Muscle of arm (tissue), 12 donors: ENCODE results near the gene RECK. TPM values are rescaled to one million over a fixed set of nuclear protein-coding genes. Genes with fewer than 3 reads are reported as not detected.

Source experiments
- DNase-seq: peaks from one replicate; pipeline ENCODE4 v3.0.0-alpha.2; 2013
- polyA plus RNA-seq, 12 donors: library from polyadenylated mRNA; unstranded; fragments of 120-200 nt; gene quantifications; one replicate each; pipeline ENCODE4 v1.2.1, GENCODE V29; 2013; ENCODE audit not compliant: insufficient read length in 12 of 12

RECK gene
- polyA plus RNA-seq, 12 donors = 21.7 to 62.1 (median 29.2) TPM; not detected in 1

DNA sequence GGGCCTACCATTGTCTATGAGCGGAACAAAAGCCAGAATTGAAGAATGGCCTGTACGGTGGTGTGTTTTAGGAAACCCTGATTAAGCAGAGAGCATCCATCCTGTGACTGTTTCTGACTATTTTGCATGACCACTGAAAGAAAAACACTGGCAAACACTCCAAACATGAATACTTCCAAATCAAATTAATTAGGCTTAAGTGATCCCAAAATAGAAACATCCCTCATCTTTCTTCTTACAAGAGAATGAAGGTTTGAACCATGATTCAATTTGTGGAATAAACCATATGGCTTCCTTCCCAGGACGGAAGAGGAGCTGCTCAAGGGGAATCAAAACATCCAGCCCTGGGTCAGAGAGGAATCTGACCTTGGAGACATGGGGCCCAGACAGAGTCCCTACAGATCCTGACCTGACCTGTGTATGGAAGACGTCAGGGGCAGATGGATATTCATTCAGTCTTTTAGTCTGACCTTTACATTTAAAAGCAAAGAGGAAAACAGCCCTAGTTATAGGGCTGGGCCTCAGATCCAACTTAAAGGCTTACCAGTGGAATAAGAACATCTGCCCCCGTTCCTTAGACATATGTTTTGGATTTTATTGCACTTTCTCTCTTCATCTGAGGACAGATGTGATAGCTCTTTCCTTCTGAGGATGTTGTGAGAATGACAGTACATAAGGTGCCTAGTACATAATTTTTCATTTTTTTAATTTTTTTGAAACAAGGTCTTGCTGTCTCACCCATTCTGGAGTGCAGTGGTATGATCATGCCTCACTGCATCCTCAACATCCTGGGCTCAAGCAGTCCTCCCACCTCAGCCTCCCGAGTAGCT is 17.6 kb upstream of the RECK start:
- DNase-seq = no peak

GRCh38 chr9:36021968-36022367 is 14.7 kb upstream of the RECK start:
- no peak for DNase-seq

DNA sequence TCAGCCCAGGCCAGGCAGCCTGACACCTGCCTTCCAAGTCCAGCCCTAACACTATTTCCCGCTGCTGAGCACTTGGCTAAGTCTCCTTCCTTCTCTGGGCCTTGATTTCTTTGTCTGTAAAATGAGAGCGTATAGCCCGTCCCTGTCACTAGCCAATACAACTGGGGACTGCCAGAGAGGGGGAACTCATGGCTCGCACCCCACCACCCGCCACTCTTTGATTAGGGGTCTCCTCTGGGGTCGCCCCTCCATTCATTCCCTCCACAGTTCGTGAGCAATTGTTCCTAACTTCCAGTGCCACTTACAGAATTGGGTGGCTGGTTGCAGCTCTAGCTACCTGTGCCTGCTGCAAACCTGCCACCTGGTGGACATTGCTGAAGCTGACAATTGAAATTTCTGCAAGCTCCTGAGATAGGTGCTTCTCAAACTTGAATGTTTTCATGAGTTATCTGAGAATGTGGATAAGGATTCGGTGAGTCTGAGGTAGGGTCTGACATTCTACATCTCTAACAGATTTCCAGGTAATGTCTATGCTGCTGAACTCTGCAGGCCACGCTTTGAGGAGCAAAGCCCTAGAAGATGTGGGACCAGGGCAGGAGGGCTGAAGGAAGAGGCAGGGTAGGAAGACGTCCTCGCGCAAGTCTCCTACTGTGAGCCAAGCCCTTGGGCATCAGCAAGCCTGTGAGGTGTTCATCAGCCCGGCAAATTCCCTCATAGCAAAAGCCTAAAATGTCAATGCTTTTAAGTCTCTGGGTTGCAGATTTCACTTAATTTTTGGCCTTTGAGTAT is 13.3 kb upstream of the RECK start:
- peak; percentile 64 for DNase-seq

DNA sequence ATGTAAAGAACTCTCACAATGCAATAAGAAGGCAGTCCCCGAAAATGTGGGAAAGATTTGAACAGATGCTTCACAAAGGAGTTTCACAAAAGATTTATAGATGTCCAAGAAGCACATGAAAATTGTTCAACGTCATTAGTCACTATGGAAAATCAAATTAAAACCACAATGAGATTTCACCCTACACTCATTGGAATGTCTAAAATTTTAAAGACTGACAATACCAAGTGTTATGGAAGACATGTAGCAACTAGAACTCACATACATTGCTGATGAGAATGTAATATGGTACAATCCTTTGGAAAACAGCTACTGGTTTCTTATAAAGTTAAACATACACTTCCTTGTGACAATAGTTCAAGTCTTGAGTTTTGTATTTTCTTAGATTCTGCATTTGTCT is 11.0 kb upstream of the RECK start:
- DNase-seq = no peak

GRCh38 chr9:36029202-36029601 is 7.5 kb upstream of the RECK start:
- DNase-seq = no peak

DNA sequence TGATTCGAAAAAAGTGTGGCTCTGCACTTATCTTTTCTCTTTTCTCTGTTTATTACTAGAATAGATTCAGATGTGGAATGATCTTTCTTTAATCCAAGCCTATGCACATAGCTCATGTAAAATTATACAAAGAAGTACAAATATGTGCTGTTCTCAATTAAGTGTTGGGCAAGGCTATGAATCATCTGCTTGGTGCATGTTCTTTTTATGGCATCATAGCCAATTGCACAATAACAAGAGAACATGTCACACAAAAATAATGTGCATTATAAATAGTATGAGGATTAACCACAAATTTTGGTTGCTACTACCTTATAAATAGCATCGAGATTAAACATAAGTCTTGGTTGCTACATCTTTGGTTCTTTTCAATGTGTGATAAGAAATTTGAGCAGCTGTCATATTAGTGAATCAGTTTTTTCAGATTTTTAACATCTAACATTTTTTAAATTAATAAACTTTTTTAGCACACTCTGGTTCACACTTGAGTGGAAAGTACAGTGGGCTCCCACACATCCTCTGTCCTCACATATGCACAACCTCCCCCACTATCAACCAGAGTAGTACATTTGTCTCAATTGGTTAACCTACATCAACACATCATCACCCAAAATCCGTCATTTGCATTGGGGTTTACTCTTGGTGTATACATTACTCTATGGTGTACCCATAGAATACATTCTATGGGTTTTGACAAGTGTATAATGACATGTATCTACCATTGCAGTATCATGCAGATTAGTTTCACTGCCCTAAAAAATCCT is 6.8 kb upstream of the RECK start:
- DNase-seq = no peak

DNA sequence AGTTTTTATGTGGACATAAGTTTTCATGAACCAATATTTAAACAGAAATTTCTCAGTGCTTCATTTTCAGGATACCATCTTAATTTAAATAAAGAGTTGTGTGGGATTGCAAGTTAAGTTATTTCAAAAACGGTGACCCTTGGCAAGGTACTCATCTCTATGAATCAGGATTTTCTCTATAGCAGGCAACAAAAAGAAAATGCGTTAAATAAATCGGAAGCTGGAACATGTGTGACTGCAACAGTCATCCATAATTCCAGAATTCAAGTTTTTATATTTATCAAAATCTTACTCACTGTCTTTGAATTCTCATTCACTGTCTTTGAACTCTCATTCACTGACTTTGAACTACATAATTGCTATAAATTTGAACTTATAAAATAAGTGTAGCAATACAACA is 5.8 kb upstream of the RECK start:
- no peak for DNase-seq

DNA sequence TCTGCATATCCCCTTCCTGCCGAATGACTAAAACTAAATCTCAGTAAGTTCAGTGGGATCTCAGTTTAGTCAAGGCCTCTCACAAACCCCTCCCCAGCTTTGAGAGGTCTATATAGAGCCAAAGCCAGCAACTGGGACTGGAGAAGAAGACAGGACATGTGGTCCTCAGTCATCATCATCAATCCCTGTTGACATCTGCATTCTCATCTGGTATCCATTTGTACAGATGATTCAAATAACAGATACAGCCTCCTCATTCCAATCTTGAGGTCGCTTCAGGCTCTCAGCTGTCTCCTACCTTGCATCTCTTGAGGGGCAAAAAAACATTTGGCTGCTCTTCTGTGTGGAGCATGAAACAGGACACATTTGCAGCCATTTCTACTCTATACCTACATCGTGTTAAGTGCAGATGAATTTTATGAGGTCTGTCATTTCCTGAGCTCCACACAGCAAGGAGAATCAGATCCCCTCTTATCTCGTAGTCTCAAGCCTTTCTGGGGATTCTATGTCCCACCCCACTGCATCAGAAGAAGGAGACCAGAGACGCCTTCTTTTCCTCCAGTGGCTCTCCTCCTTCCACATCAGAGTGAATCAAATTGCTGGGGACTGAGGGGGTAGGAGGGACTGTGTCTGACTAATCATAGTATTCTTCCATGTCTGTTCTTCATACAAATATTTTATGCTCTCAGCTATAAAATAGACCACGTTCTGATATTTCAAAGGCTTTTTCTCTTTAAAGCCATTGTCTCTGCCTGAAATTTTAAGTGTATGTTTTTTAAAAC is 4.7 kb upstream of the RECK start:
- no peak for DNase-seq

- DNase-seq = no peak
Measured at GRCh38 chr9:36033788-36034187, 2.9 kb upstream of the RECK start.

DNA sequence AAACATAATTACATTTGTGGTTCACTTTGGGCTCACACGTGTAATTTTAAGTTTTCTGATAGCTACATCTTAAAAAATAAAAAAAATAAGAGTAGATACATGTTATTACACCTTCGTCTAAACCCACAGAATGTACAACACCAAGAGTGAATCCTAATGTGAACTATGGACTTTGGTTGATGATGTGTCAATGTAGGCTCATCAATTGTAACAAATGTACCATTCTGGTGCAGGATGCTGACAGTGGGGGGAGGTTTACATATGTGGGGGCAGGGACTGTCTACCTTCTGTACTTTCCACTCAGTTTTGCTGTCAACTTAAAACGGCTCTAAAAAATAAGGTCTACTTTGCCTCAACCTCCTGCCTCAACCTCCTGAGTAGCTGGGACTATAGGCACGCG is 2.5 kb upstream of the RECK start:
- no peak for DNase-seq

DNA sequence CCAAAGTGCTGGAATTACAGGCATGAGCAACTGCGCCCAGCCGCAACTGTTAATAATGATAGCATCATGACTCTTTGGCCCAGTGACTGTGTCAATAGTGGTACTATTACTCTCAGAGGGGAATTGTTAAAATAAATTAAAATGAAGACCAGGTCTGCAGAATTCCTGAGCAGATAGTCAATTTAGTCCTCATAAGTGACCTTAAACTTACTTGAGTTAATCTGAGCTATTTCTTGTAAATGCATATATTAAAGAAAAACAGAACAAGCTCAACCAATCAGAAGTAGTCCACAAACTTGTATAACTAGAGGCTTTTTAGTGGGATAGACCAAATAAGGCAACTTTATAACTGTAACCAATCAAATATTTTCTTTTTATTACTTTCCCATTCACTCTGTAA is 1.7 kb upstream of the RECK start:
- DNase-seq = no peak

- DNase-seq = no peak
Measured at GRCh38 chr9:36036253-36036779, 397 bp upstream of the RECK start.

- peak; percentile 51 for DNase-seq
Measured at GRCh38 chr9:36037549-36038122, 923 bp downstream of the RECK start.

DNA sequence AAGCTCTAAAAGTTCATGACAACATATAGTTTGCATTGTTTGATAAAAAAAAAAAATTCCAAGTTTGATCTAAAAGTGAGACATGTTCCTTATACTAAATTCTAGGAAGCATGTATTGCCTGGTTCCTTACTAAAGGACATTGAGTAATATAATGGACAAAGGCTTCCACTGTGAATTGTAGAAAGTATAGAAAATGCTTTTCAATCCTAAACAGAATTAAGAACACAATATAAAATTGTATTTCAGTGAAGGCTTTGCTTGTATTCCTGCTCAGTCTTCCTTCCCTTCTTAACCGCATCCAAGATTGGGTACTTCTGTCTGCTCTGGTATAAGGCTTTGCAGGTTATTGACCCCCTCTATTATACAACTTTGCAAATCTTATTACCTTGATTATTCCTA is 2.4 kb downstream of the RECK start:
- DNase-seq = no peak

DNA sequence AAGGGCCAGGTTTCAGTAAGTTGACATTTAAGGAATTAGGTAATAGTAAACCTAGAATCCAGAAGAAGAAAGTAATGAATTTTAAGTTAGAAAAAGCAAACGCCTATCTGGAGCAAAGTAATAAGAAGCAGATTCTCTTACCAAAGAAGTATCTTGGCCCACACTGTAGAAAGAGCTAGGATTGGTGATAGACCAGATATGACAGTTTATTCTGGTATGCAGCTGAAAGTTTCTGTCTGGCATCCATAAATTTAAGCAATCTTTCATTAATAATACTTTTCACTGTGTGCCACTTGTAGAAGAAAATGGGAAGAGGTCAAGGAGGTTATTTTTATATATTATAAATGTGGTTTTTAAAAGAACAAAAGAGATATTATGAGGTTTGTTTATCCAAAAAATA is 3.0 kb downstream of the RECK start:
- no peak for DNase-seq

- no peak for DNase-seq
Measured at GRCh38 chr9:36040271-36040925, 3.7 kb downstream of the RECK start.

GRCh38 chr9:36041506-36041905 is 4.8 kb downstream of the RECK start:
- no peak for DNase-seq

GRCh38 chr9:36045610-36046009 is 8.9 kb downstream of the RECK start:
- DNase-seq = no peak

DNA sequence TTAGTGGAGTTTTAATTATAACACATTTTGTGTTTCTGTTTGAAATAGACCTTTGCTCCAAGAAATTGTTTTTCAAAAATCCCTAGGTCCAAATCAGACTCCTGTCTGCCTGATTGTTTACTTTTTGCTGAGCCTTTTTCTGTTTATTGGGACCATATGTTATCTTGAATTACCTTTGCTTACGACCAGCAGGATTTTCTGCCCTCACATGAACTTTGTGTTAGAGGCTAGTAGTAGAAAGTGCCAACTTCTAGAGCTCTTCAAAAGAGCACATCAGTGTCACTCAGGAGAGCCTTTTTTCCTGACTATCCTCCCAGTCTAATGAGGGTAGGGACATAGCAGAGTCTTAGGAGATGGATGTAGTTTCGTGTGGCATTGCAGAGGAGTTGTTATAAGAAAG is 10.2 kb downstream of the RECK start:
- no peak for DNase-seq

DNA sequence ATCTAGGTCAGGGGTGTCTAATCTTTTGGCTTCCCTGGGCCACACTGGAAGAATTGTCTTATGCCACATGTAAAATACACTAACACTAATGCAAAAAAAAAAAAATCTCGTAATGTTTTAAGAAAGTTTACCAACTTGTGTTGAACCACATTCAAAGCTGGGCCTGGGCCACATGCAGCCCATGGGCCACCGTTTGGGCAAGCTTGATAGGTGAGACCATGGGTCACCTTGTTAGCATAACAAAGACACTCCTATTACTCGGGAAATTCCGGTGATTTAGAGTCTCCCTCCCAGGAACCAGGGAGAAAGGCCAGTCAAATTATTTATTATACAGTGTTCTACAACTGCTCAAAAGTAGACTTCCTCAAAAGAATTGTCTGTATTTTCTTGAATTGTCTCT is 12.7 kb downstream of the RECK start:
- DNase-seq = no peak

DNA sequence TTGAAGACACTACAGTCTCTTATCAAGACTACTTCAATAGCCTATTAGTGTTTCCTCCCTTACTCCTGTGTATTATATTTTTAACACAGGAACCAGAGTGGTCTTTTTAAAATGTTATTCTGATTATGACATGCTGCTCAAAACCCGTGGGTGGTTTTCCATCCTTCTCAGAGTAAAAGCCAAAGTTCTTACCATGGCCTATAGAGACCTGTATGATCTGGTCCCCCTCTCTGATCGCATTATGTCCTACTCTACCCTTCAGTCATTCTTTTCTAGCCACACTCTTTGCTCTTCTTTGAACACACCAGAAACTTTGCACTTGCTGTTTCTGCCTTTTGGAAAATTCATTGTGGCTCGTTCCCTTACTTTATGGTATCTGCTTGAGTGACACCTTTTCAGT is 13.8 kb downstream of the RECK start:
- no peak for DNase-seq
